CD4-positive, alpha-beta memory T cell (primary cell): ENCODE results near the gene ZNRF1. TPM values are rescaled to one million over a fixed set of nuclear protein-coding genes. Genes with fewer than 3 reads are reported as not detected.
"Not testable (repeated sequence)": the region's sequence is repeated elsewhere in the genome, so short reads cannot be mapped to it uniquely, and the experiment has no call there.

Experiments
- CTCF ChIA-PET: fragments of 350-600 bp; sonication (Branson Sonifier 250); formaldehyde crosslinking; loops from one replicate; lab custom pipeline; 2021; ENCODE audit warnings: inconsistent platforms; ENCODE audit not compliant: partially characterized antibody; lab: Charles Lee
- POLR2A ChIA-PET: fragments of 350-600 bp; sonication (Branson Sonifier 250); formaldehyde crosslinking; loops from one replicate; lab custom pipeline; 2021; ENCODE audit not compliant: partially characterized antibody; lab: Charles Lee
- DNase-seq, 5 donors: peaks; one replicate each; pipeline versions ENCODE4 v3.0.0 to v3.0.0-alpha.2; 2020 to 2022; ENCODE audit warnings: mixed read lengths in 1 of 5
- H3K27ac ChIP-seq: one replicate; pipeline ENCODE4 v1.7.0; 2013; ENCODE audit warnings: low read depth, low read length
- H3K27me3 ChIP-seq: 2 replicates; pipeline ENCODE4 v1.7.0; 2013; ENCODE audit warnings: mild to moderate bottlenecking, low read length, moderate library complexity; ENCODE audit not compliant: insufficient read depth
- H3K36me3 ChIP-seq: 2 replicates; pipeline ENCODE4 v1.7.0; 2013; ENCODE audit warnings: mild to moderate bottlenecking, low read length, moderate library complexity; ENCODE audit not compliant: insufficient read depth
- H3K4me1 ChIP-seq: 2 replicates; pipeline ENCODE4 v1.7.0; 2013; ENCODE audit warnings: mild to moderate bottlenecking, low read length, moderate library complexity; ENCODE audit not compliant: insufficient read depth
- H3K4me3 ChIP-seq, 2 donors: one replicate each; pipeline ENCODE4 v1.7.0; 2013; ENCODE audit warnings: low read length in 2 of 2, mild to moderate bottlenecking in 1 of 2
- H3K9me3 ChIP-seq, 2 donors: one replicate each; pipeline ENCODE4 v1.7.0; 2013; ENCODE audit warnings: low read length in 2 of 2, control low read depth in 1 of 2; ENCODE audit not compliant: control insufficient read depth in 1 of 2
- H3K27ac Mint-ChIP-seq, 7 donors: one replicate each; pipeline ENCODE4 v1.8.0; 2020 to 2021; ENCODE audit warnings: mixed read lengths in 7 of 7, mild to moderate bottlenecking in 6 of 7, inconsistent platforms in 3 of 7, moderate library complexity in 3 of 7
- H3K27me3 Mint-ChIP-seq, 2 donors: one replicate each; pipeline ENCODE4 v1.8.0; 2020 to 2021; ENCODE audit warnings: mixed read lengths in 2 of 2
- H3K36me3 Mint-ChIP-seq, 2 donors: one replicate each; pipeline ENCODE4 v1.8.0; 2020 to 2021; ENCODE audit warnings: mixed read lengths in 2 of 2, inconsistent platforms in 1 of 2, mild to moderate bottlenecking in 1 of 2
- H3K4me1 Mint-ChIP-seq, 4 donors: one replicate each; pipeline ENCODE4 v1.8.0; 2020 to 2021; ENCODE audit warnings: mixed read lengths in 4 of 4, mild to moderate bottlenecking in 1 of 4
- H3K4me3 Mint-ChIP-seq, 8 donors: one replicate each; pipeline ENCODE4 v1.8.0; 2020 to 2021; ENCODE audit warnings: mixed read lengths in 8 of 8, mild to moderate bottlenecking in 7 of 8, moderate library complexity in 6 of 8, inconsistent platforms in 3 of 8
- H3K9me3 Mint-ChIP-seq, 8 donors: one replicate each; pipeline ENCODE4 v1.8.0; 2020 to 2021; ENCODE audit warnings: mixed read lengths in 8 of 8, mild to moderate bottlenecking in 5 of 8, inconsistent platforms in 3 of 8, moderate library complexity in 1 of 8
- intact Hi-C: fragments of 100-400 bp; cut with micrococcal nuclease; formaldehyde crosslinking; loops from one replicate; pipeline ENCODE4 v1.15.1; 2023
- polyA plus RNA-seq, 2 donors: library from polyadenylated mRNA; unstranded; fragments of 300-500 nt; fragmentation: Illumina TruSeq; gene quantifications; one replicate each; pipeline ENCODE4 v1.2.3, GENCODE V29; 2021
- total RNA-seq, 2 experiments: library from RNA; stranded (reverse); gene quantifications; one replicate each; pipeline ENCODE4 v1.2.3, GENCODE V29; 2021

The ZNRF1 gene
- total and polyA plus RNA-seq, 4 experiments from 2014 or later, result 3.4 to 9.5 (median 6.1) TPM

- Histone ChIP-seq H3K4me3 (no peak overlapping the region), H3K4me1 (no peaks in the 10 kb centered on the region), H3K36me3 (no peaks in the 10 kb centered on the region), H3K27ac (no peak overlapping the region), H3K9me3 (no peaks in the 10 kb centered on the region), H3K27me3 (no peaks in the 10 kb centered on the region)
- no peak for DNase-seq
- H3K4me1 Mint-ChIP-seq, result peaks cover 2 to 11% (median 3%) of the 10 kb centered on the region in 4 donors
- intact Hi-C loops, result no loop called here
- no peak overlapping the region for H3K4me3 Mint-ChIP-seq
- peaks cover 0 to 4% of the 10 kb centered on the region in 2 donors for H3K36me3 Mint-ChIP-seq
- no peaks in the 10 kb centered on the region for H3K27me3 Mint-ChIP-seq
- ChIA-PET POLR2A (no interaction called here), CTCF (interaction anchor here (1.5 to 3.8 kb wide), 2 partner anchors 12 to 24 kb away, joined by 4 to 18 read pairs; no protein-coding TSS in a partner anchor)
- peaks cover 0 to 2% (median 0%) of the 10 kb centered on the region in 8 donors for H3K9me3 Mint-ChIP-seq
- H3K27ac Mint-ChIP-seq, result peak overlapping the region in 1 of 7 donors; percentile 22
Observed at GRCh38 chr16:75087375-75087979, 88.7 kb downstream of the ZNRF1 start.

DNA sequence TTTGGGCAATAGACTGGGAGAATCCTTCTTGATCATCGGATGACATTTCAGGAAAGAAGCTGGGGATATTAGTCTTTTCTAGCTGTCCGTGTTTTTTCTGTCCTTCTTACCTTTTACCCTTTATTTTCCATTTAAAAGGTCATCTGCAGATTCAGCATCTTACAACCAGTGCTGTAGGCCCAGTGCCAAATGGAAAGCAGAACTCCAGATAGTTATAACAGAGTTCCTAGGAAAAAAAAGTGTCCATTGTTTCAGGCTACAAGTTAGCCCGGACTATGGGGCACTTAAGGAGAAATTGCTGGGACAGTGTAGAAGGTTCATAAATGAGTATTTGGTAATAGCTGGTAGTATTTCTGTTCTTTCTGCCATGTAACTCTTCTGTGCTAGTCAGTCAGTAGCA is 89.4 kb downstream of the ZNRF1 start:
- Histone ChIP-seq H3K27me3 (no peaks in the 10 kb centered on the region), H3K36me3 (no peaks in the 10 kb centered on the region), H3K4me1 (no peaks in the 10 kb centered on the region), H3K27ac (no peak overlapping the region), H3K9me3 (no peaks in the 10 kb centered on the region), H3K4me3 (no peak overlapping the region)
- Mint-ChIP-seq H3K27ac (peak overlapping the region in 1 of 7 donors; percentile 17), H3K27me3 (no peaks in the 10 kb centered on the region), H3K4me3 (no peak overlapping the region), H3K4me1 (peaks cover 0 to 11% (median 3%) of the 10 kb centered on the region in 4 donors), H3K9me3 (peaks cover 0 to 2% (median 0%) of the 10 kb centered on the region in 8 donors), H3K36me3 (peaks cover 0 to 4% of the 10 kb centered on the region in 2 donors)
- DNase-seq, result no peak
- POLR2A ChIA-PET, result no interaction called here
- CTCF ChIA-PET, result interaction anchor here (1.3 to 3.8 kb wide), 3 partner anchors 13 to 23 kb away, joined by 3 to 18 read pairs (median 4); no protein-coding TSS in a partner anchor
- intact Hi-C loops, result no loop called here

- no peak overlapping the region for H3K4me3 ChIP-seq
- Mint-ChIP-seq H3K36me3 (peaks cover 0 to 4% of the 10 kb centered on the region in 2 donors), H3K27me3 (no peaks in the 10 kb centered on the region), H3K4me3 (no peak overlapping the region), H3K27ac (no peak overlapping the region), H3K9me3 (peaks cover 0 to 2% (median 0%) of the 10 kb centered on the region in 8 donors), H3K4me1 (peaks cover 0 to 15% (median 2%) of the 10 kb centered on the region in 4 donors)
- intact Hi-C loops, result no loop called here
- ChIA-PET CTCF (interaction anchor here (0.6 to 1.3 kb wide), 3 partner anchors 21 to 228 kb away, joined by 3 to 4 read pairs (median 3); no protein-coding TSS in a partner anchor), POLR2A (interaction anchor here (1.2 kb wide), 1 partner anchor 17 kb away, joined by 3 read pairs; no protein-coding TSS in a partner anchor)
- no peak overlapping the region for H3K27ac ChIP-seq
- H3K36me3 ChIP-seq, result no peaks in the 10 kb centered on the region
- H3K9me3 ChIP-seq, result no peaks in the 10 kb centered on the region
- no peaks in the 10 kb centered on the region for H3K4me1 ChIP-seq
- H3K27me3 ChIP-seq, result no peaks in the 10 kb centered on the region
- no peak for DNase-seq
Observed at GRCh38 chr16:75088934-75089333, 90.1 kb downstream of the ZNRF1 start.

GRCh38 chr16:75089486-75090202 is 90.8 kb downstream of the ZNRF1 start:
- peaks cover 0 to 2% (median 0%) of the 10 kb centered on the region in 8 donors for H3K9me3 Mint-ChIP-seq
- Histone ChIP-seq H3K27ac (no peak overlapping the region), H3K36me3 (no peaks in the 10 kb centered on the region), H3K4me1 (no peaks in the 10 kb centered on the region), H3K9me3 (no peaks in the 10 kb centered on the region), H3K27me3 (no peaks in the 10 kb centered on the region), H3K4me3 (no peak overlapping the region)
- H3K27ac Mint-ChIP-seq, result peak overlapping the region in 3 of 7 donors; percentile 40 to 91 (median 52)
- H3K36me3 Mint-ChIP-seq, result peaks cover 0 to 4% of the 10 kb centered on the region in 2 donors
- intact Hi-C loops, result no loop called here
- no peaks in the 10 kb centered on the region for H3K27me3 Mint-ChIP-seq
- no peak overlapping the region for H3K4me3 Mint-ChIP-seq
- CTCF ChIA-PET, result interaction anchor here (0.7 to 1.6 kb wide), 5 partner anchors 9 to 92 kb away, joined by 3 to 4 read pairs (median 3); no protein-coding TSS in a partner anchor
- POLR2A ChIA-PET, result interaction anchor here (1.2 kb wide), 1 partner anchor 16 kb away, joined by 3 read pairs; no protein-coding TSS in a partner anchor
- H3K4me1 Mint-ChIP-seq, result peaks cover 0 to 13% (median 2%) of the 10 kb centered on the region in 4 donors
- DNase-seq, result no peak

- peaks cover 0 to 11% (median 3%) of the 10 kb centered on the region in 4 donors for H3K4me1 Mint-ChIP-seq
- H3K27me3 ChIP-seq, H3K4me1 ChIP-seq, DNase-seq, H3K9me3 Mint-ChIP-seq, H3K27ac ChIP-seq, H3K36me3 ChIP-seq, H3K9me3 ChIP-seq, POLR2A ChIA-PET, H3K4me3 Mint-ChIP-seq, intact Hi-C loops, H3K4me3 ChIP-seq, H3K36me3 Mint-ChIP-seq, H3K27me3 Mint-ChIP-seq, H3K27ac Mint-ChIP-seq: not testable (repeated sequence)
- CTCF ChIA-PET, result interaction anchor here (1.5 to 1.6 kb wide), 2 partner anchors 12 to 19 kb away, joined by 3 read pairs; no protein-coding TSS in a partner anchor
Observed at GRCh38 chr16:75090899-75091298, 92.1 kb downstream of the ZNRF1 start.

GRCh38 chr16:75091619-75092018 is 92.8 kb downstream of the ZNRF1 start:
- H3K9me3 Mint-ChIP-seq, intact Hi-C loops, H3K36me3 Mint-ChIP-seq, H3K27ac Mint-ChIP-seq, H3K4me3 ChIP-seq, H3K9me3 ChIP-seq, H3K4me3 Mint-ChIP-seq, POLR2A ChIA-PET, H3K27me3 Mint-ChIP-seq, DNase-seq, H3K4me1 ChIP-seq, H3K27ac ChIP-seq, H3K36me3 ChIP-seq, H3K27me3 ChIP-seq: not testable (repeated sequence)
- H3K4me1 Mint-ChIP-seq, result peaks cover 0 to 13% (median 4%) of the 10 kb centered on the region in 4 donors
- CTCF ChIA-PET, result interaction anchor here (0.7 to 1.6 kb wide), 3 partner anchors 11 to 357 kb away, joined by 3 read pairs; no protein-coding TSS in a partner anchor

GRCh38 chr16:75092777-75093176 is 94.0 kb downstream of the ZNRF1 start:
- Mint-ChIP-seq H3K9me3 (no peaks in the 10 kb centered on the region), H3K4me1 (peaks cover under 1 to 23% (median 10%) of the 10 kb centered on the region in 4 donors), H3K36me3 (peaks cover 0 to 2% of the 10 kb centered on the region in 2 donors), H3K27me3 (no peaks in the 10 kb centered on the region), H3K27ac (peak overlapping the region in 4 of 7 donors; percentile 22 to 60 (median 30)), H3K4me3 (no peak overlapping the region)
- Histone ChIP-seq H3K4me3 (no peak overlapping the region), H3K27ac (no peak overlapping the region), H3K4me1 (peaks cover 13% of the 10 kb centered on the region), H3K36me3 (no peaks in the 10 kb centered on the region), H3K27me3 (no peaks in the 10 kb centered on the region), H3K9me3 (no peaks in the 10 kb centered on the region)
- intact Hi-C loops, result no loop called here
- CTCF ChIA-PET, result interaction anchor here (0.7 kb wide), 1 partner anchor 95 kb away, joined by 3 read pairs; no protein-coding TSS in a partner anchor
- no peak for DNase-seq
- POLR2A ChIA-PET, result no interaction called here
